H9 (cell line): ENCODE measurements around the gene BMP5. TPM values are rescaled to one million over a fixed set of nuclear protein-coding genes. Genes with fewer than 3 reads are reported as not detected.

Experiments used
- DNase-seq: peaks from one replicate; pipeline ENCODE4 v3.0.0-alpha.2; 2017
- H2AFZ ChIP-seq: one replicate; pipeline ENCODE4 v1.6.1; 2013; ENCODE audit warnings: mild to moderate bottlenecking, low read length, control low read depth, moderate library complexity
- H2AK5ac ChIP-seq: 2 replicates; pipeline ENCODE4 v1.6.1; 2013; ENCODE audit warnings: low read length, control low read depth, mixed read lengths; ENCODE audit not compliant: insufficient read length
- H2BK120ac ChIP-seq: one replicate; pipeline ENCODE4 v1.6.1; 2013; ENCODE audit warnings: low read depth, mild to moderate bottlenecking, low read length, control low read depth, inconsistent platforms; ENCODE audit not compliant: poor library complexity, severe bottlenecking
- H2BK12ac ChIP-seq: 2 replicates; pipeline ENCODE4 v1.6.1; 2013; ENCODE audit warnings: low read length, control low read depth, mixed read lengths, low read depth; ENCODE audit not compliant: insufficient read length
- H2BK15ac ChIP-seq: 2 replicates; pipeline ENCODE4 v1.6.1; 2013; ENCODE audit warnings: low read depth, low read length, control low read depth
- H2BK20ac ChIP-seq: one replicate; pipeline ENCODE4 v1.6.1; 2013; ENCODE audit warnings: low read depth, mild to moderate bottlenecking, low read length, control low read depth, inconsistent platforms; ENCODE audit not compliant: poor library complexity, severe bottlenecking
- H2BK5ac ChIP-seq: 2 replicates; pipeline ENCODE4 v1.6.1; 2013; ENCODE audit warnings: low read length, control low read depth, mixed read lengths; ENCODE audit not compliant: insufficient read length
- H3K14ac ChIP-seq: 2 replicates; pipeline ENCODE4 v1.6.1; 2013; ENCODE audit warnings: low read length, control low read depth; ENCODE audit not compliant: insufficient read depth
- H3K18ac ChIP-seq: 2 replicates; pipeline ENCODE4 v1.6.1; 2013; ENCODE audit warnings: low read depth, mild to moderate bottlenecking, mixed read lengths, low read length, control low read depth; ENCODE audit not compliant: insufficient read length
- H3K23ac ChIP-seq: 2 replicates; pipeline ENCODE4 v1.6.1; 2013; ENCODE audit warnings: low read length, control low read depth, mixed read lengths, low read depth; ENCODE audit not compliant: insufficient read length
- H3K23me2 ChIP-seq: 2 replicates; pipeline ENCODE4 v1.6.1; 2013; ENCODE audit warnings: low read depth, mild to moderate bottlenecking, mixed read lengths, low read length, control low read depth; ENCODE audit not compliant: insufficient read length, poor library complexity, severe bottlenecking
- H3K27ac ChIP-seq: 2 replicates; pipeline ENCODE4 v1.5.1; 2013; ENCODE audit warnings: low read length, control low read depth, mixed read lengths, low read depth; ENCODE audit not compliant: insufficient read length
- H3K27me3 ChIP-seq: 2 replicates; pipeline ENCODE4 v1.6.1; 2013; ENCODE audit warnings: low read length, control low read depth, inconsistent platforms; ENCODE audit not compliant: insufficient read depth
- H3K4ac ChIP-seq: 2 replicates; pipeline ENCODE4 v1.6.1; 2013; ENCODE audit warnings: low read depth, mild to moderate bottlenecking, control low read depth, inconsistent platforms, low read length, moderate library complexity
- H3K4me1 ChIP-seq: 2 replicates; pipeline ENCODE4 v1.6.1; 2013; ENCODE audit warnings: low read length, control low read depth, inconsistent platforms; ENCODE audit not compliant: insufficient read depth
- H3K4me2 ChIP-seq: 2 replicates; pipeline ENCODE4 v1.6.1; 2013; ENCODE audit warnings: low read length, control low read depth, mixed read lengths; ENCODE audit not compliant: insufficient read length, insufficient read depth
- H3K56ac ChIP-seq: 2 replicates; pipeline ENCODE4 v1.6.1; 2013; ENCODE audit warnings: low read depth, mild to moderate bottlenecking, mixed read lengths, low read length, control low read depth; ENCODE audit not compliant: insufficient read length
- H3K79me1 ChIP-seq: 2 replicates; pipeline ENCODE4 v1.6.1; 2013; ENCODE audit warnings: low read depth, mild to moderate bottlenecking, moderate library complexity, low read length, control low read depth, inconsistent platforms; ENCODE audit not compliant: insufficient read depth, poor library complexity, severe bottlenecking
- H3K79me2 ChIP-seq: 2 replicates; pipeline ENCODE4 v1.6.1; 2013; ENCODE audit warnings: low read length, control low read depth, inconsistent platforms; ENCODE audit not compliant: insufficient read depth
- H3K9ac ChIP-seq: 2 replicates; pipeline ENCODE4 v1.6.1; 2013; ENCODE audit warnings: low read length, control low read depth, mixed read lengths; ENCODE audit not compliant: insufficient read length; ENCODE audit errors: extremely low read depth
- H3K9me3 ChIP-seq: one replicate; pipeline ENCODE4 v1.6.1; 2013; ENCODE audit warnings: low read depth, low read length, inconsistent platforms; ENCODE audit not compliant: control insufficient read depth
- H3T11ph ChIP-seq: one replicate; pipeline ENCODE4 v1.6.1; 2013; ENCODE audit warnings: mild to moderate bottlenecking, low read length, control low read depth, inconsistent platforms
- H4K20me1 ChIP-seq: one replicate; pipeline ENCODE4 v1.6.1; 2013; ENCODE audit not compliant: control insufficient read depth, insufficient read length, insufficient read depth
- H4K5ac ChIP-seq: 2 replicates; pipeline ENCODE4 v1.6.1; 2013; ENCODE audit warnings: low read depth, mild to moderate bottlenecking, mixed read lengths, low read length, control low read depth; ENCODE audit not compliant: insufficient read length
- H4K8ac ChIP-seq: replicated peaks from 2 replicates; pipeline ENCODE4 v1.6.1; 2013; ENCODE audit warnings: low read length, control low read depth, mixed read lengths, low read depth; ENCODE audit not compliant: insufficient read length
- H4K91ac ChIP-seq: 2 replicates; pipeline ENCODE4 v1.6.1; 2013; ENCODE audit warnings: low read depth, mild to moderate bottlenecking, moderate library complexity, mixed read lengths, low read length, control low read depth; ENCODE audit not compliant: insufficient read length
- H3K27ac Mint-ChIP-seq, 3 experiments: 2 replicates in 2 of 3; 3 replicates in 1 of 3; pipeline ENCODE4 v1.8.0; 2020 to 2021; ENCODE audit warnings: mixed read lengths in 3 of 3, mild to moderate bottlenecking in 1 of 3, moderate library complexity in 1 of 3
- H3K27me3 Mint-ChIP-seq: 2 replicates; pipeline ENCODE4 v1.8.0; 2021; ENCODE audit warnings: low read depth, mild to moderate bottlenecking, moderate library complexity, mixed read lengths
- H3K36me3 Mint-ChIP-seq, 3 experiments: 2 replicates in 2 of 3; 3 replicates in 1 of 3; pipeline ENCODE4 v1.8.0; 2020 to 2021; ENCODE audit warnings: low read depth in 3 of 3, mixed read lengths in 3 of 3; ENCODE audit not compliant: insufficient read depth in 1 of 3
- H3K4me1 Mint-ChIP-seq, 2 experiments: 2 replicates each; pipeline ENCODE4 v1.8.0; 2020; ENCODE audit warnings: mixed read lengths in 2 of 2
- H3K4me3 Mint-ChIP-seq, 2 experiments: 2 replicates in 1 of 2; 3 replicates in 1 of 2; pipeline ENCODE4 v1.8.0; 2020 to 2021; ENCODE audit warnings: mild to moderate bottlenecking in 2 of 2, mixed read lengths in 2 of 2, moderate library complexity in 1 of 2
- H3K9me3 Mint-ChIP-seq, 2 experiments: 2 replicates in 1 of 2; 3 replicates in 1 of 2; pipeline ENCODE4 v1.8.0; 2020; ENCODE audit warnings: mild to moderate bottlenecking in 2 of 2, mixed read lengths in 2 of 2, moderate library complexity in 1 of 2
- CTCF ChIP-seq: fragments of 200-600 bp; sonication (generic); conservative IDR thresholded peaks from 3 replicates; pipeline ENCODE4 v1.8.0; 2021; ENCODE audit warnings: antibody characterized with exemption, mild to moderate bottlenecking
- WGBS: extraction: QIAGEN DNeasy Blood & Tissue Kit; methylation state at CpG from one replicate; pipeline ENCODE4 v1.1.7; 2013; ENCODE audit warnings: missing lambda C conversion rate, low lambda C conversion rate, mixed read lengths; ENCODE audit not compliant: insufficient read length; ENCODE audit errors: extremely low coverage; 5-methylcytosine and 5-hydroxymethylcytosine counted together
- total RNA-seq: library from RNA; stranded (reverse); gene quantifications from 2 replicates; pipeline ENCODE4 v1.2.1, GENCODE V29; 2021

BMP5 gene
- total RNA-seq, 1 experiment from 2014 or later = not detected

- H3K23ac ChIP-seq = no peak overlapping the region
- no peak overlapping the region for H3K27ac ChIP-seq
- no peak overlapping the region for H3K4me3 Mint-ChIP-seq
- no peak overlapping the region for H2BK120ac ChIP-seq
- H4K8ac ChIP-seq = no peak overlapping the region
- H3K4me1 Mint-ChIP-seq = peaks cover 5 to 10% of the 10 kb centered on the region in 2 experiments; a peak in 2 of 4 replicates
- no peak overlapping the region for H2BK15ac ChIP-seq
- no peaks in the 10 kb centered on the region for H3K27me3 ChIP-seq
- H3K4me1 ChIP-seq = no peaks in the 10 kb centered on the region
- no peak overlapping the region for H3T11ph ChIP-seq
- H4K20me1 ChIP-seq = no peaks in the 10 kb centered on the region
- H3K9me3 ChIP-seq = no peaks in the 10 kb centered on the region
- H3K23me2 ChIP-seq = no peaks in the 10 kb centered on the region
- WGBS = no CpG with 5 or more reads among the region's 1 CpG
- no peak overlapping the region for H3K4me2 ChIP-seq
- H2BK5ac ChIP-seq = no peak overlapping the region
- H3K4ac ChIP-seq = no peak overlapping the region
- no peaks in the 10 kb centered on the region for H3K27me3 Mint-ChIP-seq
- no peaks in the 10 kb centered on the region for H3K79me2 ChIP-seq
- no peak overlapping the region for H3K27ac Mint-ChIP-seq
- no peak for TF ChIP-seq CTCF
- H3K9ac ChIP-seq = no peak overlapping the region
- no peak overlapping the region for H3K18ac ChIP-seq
- no peak overlapping the region for H4K91ac ChIP-seq
- H4K5ac ChIP-seq = no peak overlapping the region
- no peak for DNase-seq
- no peak overlapping the region for H2AK5ac ChIP-seq
- H2BK12ac ChIP-seq = no peak overlapping the region
- no peaks in the 10 kb centered on the region for H3K9me3 Mint-ChIP-seq
- H3K14ac ChIP-seq = no peak overlapping the region
- H2BK20ac ChIP-seq = no peak overlapping the region
- H3K79me1 ChIP-seq = no peaks in the 10 kb centered on the region
- no peak overlapping the region for H3K56ac ChIP-seq
- no peak overlapping the region for H2AFZ ChIP-seq
- H3K36me3 Mint-ChIP-seq = no peaks in the 10 kb centered on the region
Measured at GRCh38 chr6:55835220-55835619, 40.2 kb downstream of the BMP5 start.
